Effector CD8-positive, alpha-beta T cell (primary cell): ENCODE data around the gene ADGRD1.

Experiments used
- DNase-seq: peaks from one replicate; lab custom pipeline; 2025; lab: John Stamatoyannopoulos, UW

ADGRD1 gene

DNA sequence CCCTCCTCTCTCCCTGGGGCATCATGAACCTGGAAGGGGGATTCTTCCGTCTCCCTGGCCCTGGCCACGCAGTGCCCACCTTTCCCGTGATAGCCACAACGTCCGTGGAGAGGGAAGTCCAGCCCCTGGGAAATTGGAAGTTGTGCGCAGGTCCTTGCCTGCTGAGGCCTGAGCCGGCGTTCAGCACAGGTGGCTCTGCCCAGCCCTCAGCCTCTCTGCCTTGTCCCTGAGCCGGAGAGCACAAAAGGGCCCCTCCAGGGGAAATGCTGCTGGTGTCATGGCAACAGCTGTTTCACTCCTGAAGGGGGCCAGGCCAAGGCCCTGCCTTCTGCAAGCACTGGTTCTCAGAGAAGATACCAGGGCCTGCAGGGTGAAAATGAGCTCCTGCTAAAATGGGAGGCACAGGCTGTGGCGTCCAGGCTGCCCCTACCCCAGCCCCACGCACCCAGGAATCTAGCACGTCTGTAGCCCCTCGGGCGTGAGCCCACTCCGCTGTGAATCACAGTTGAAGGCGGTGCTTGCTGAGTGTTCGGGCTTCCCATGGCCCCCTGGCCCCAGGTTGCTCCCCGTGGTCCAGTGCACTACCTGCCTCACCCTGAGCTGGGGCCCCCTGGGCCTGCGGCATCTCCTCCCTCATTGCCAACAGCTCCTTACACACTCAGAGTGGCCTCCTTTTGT is 149.4 kb downstream of the ADGRD1 start:
- DNase-seq: no peak

- no peak for DNase-seq
Measured at GRCh38 chr12:131103669-131104462, 150.2 kb downstream of the ADGRD1 start.

- peak; percentile 56 for DNase-seq
Measured at GRCh38 chr12:131104463-131105350, 151.0 kb downstream of the ADGRD1 start.

- DNase-seq: no peak
Measured at GRCh38 chr12:131105351-131105735, 151.6 kb downstream of the ADGRD1 start.

DNA sequence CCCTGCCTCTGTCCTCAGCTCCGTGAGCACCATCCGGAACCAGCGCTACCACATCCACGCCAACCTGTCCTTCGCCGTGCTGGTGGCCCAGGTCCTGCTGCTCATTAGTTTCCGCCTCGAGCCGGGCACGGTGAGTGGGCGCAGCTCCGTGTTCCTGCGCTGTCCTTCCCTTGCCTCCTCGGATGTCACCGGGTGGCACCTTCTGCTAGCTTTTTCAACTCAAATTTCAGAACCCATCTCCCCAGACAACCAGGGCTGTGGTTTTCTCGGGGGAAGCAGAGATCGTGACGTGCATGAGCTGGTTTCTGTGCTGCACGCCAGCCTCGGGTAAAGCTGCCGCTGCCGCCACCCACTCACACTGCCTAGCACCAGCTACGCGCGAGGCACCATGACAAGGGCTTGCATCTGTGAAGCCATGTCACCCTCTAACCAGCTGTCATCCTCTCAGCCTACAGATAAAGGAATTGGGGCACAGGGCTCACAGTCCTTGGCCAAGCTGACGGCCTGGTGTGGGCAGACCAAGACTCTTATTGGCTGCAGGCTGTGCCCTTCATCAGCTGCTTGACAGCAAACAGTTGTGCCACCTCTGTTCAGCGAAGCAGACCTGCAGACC is 152.1 kb downstream of the ADGRD1 start:
- DNase-seq: no peak

DNA sequence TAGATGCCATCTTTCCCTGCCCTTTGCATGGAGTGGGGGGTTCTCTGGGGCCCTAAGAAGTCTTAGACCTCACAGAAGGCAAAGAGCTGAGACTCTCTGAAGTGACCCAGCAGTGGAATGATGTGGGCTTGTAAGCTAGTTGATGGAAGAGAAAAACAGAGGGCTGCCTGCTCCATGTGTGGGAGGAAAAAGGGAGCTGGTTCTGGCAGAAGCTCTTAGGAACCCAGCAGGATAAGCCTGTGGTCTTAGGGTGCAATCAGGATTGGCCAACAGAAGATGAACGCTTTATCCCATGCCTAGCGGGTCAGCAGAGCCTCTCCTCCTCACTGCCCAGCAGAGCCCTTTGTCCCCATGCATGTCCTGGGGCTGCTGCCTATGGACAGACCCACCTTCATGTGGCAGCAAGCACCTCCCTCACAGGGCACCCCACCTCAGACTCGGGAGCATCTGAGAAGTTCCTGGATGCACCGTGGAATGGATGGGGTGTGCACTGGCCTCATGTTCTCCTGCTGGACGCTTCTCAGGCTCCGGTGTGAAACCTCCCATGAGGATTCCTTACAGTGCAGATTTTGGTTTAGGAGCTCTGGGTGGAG is 152.7 kb downstream of the ADGRD1 start:
- DNase-seq: no peak

DNA sequence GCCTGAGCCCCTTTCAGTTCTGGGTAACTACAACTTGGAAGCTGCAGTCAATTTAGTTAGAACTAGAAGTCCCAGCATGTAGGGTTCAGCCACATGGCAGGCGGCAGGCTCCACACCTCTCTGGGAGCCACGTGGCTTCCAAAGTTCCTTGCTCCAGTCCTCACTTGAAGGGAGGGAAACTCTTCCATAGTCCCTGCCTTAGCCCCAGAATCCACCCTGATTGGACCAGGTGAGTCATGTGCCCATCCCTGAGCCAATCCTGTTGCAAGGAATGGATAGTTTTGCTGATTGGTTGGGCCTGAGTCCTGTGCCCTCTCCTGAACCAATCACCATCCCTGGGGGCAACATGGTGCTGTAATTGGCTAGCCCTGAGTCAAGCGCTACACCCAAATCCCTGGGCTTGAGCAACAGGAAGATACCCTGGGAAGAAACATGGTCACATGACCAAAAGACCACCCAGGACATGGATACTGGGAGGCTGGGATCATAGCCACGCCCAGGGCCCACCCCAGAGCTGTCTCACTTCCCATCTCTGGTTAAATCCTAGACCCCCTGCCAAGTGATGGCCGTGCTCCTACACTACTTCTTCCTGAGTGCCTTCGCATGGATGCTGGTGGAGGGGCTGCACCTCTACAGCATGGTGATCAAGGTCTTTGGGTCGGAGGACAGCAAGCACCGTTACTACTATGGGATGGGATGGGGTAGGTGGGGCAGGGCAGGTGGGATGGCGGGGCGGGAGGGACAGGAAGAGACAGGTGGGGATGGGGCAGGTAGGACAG is 154.7 kb downstream of the ADGRD1 start:
- no peak for DNase-seq

GRCh38 chr12:131111446-131111845 is 157.7 kb downstream of the ADGRD1 start:
- DNase-seq: no peak

DNA sequence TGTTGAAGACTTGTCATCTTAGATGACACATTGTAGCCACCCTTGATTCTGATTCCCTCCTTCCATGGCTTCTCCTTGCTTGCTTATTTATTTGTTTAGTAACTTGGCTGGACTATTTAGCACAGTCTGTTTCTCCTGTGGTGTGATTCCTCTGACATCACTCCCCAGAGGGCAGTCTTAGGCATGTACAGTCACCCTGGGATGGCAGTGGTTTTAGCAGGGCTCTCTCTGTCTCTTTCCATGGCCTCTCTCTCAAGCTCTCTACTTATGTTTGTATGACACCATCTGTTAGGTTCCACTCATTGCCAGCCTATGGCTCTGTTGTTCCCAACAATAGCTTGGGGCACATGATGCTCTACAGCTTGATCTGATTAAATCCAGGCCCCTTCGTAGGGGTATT is 158.3 kb downstream of the ADGRD1 start:
- no peak for DNase-seq

- DNase-seq: no peak
Measured at GRCh38 chr12:131112700-131113290, 159.1 kb downstream of the ADGRD1 start.

- no peak for DNase-seq
Measured at GRCh38 chr12:131113568-131114270, 160.0 kb downstream of the ADGRD1 start.

GRCh38 chr12:131114271-131114670 is 160.6 kb downstream of the ADGRD1 start:
- no peak for DNase-seq

GRCh38 chr12:131114942-131115584 is 161.4 kb downstream of the ADGRD1 start:
- no peak for DNase-seq

GRCh38 chr12:131115766-131116467 is 162.2 kb downstream of the ADGRD1 start:
- DNase-seq: no peak

GRCh38 chr12:131116468-131117117 is 162.9 kb downstream of the ADGRD1 start:
- DNase-seq: no peak

- no peak for DNase-seq
Measured at GRCh38 chr12:131117438-131118245, 163.9 kb downstream of the ADGRD1 start.

GRCh38 chr12:131118371-131118770 is 164.7 kb downstream of the ADGRD1 start:
- no peak for DNase-seq
